Measurements from ENCODE around the gene PALMD. TPM values are rescaled to one million over a fixed set of nuclear protein-coding genes. Genes with fewer than 3 reads are reported as not detected.

The PALMD gene
- total RNA-seq, 1 donor from 2014 or later, result 119 TPM

DNA sequence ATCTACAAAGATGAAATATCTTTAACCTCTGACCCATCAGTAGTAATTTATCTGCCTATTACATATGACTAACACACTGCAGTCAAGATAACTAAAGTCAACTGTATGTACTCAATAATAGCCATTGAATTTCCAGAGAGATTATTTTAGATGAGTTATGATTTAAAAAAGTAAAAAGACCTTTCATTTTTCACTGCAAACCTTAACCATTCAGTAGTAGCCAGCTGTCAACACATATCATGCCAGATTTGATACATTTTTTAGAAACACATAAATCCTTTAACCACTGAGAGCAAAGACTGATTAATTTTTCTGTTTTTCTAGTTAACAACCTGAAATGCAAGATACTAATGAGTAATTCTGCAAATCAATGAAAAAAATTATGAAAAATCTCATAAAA lies 31.0 kb downstream of the PALMD start:
- intact Hi-C loops (cut with DNase I), result no loop called here
- DNase-seq (ENCODE audit: low spot score) (no peak), ATAC-seq (no peak)

DNA sequence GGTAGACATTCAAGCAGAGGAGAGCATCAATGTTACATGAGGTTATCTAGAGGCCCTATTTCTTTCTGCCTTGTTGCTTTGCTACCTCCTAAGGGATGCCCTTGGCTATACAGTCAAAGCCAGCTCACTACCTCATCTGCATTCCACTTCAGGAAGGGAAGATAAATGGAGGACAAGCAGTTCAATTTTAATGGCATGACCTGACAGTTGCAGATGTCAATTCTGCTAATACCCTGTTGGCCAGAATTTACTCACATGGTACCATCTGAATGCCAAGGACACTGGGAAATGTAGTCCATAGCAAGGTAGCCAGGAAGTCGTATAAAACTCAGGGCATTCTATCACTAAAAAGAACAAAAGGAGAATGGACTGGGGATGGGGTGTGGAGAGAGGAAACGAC lies 31.5 kb downstream of the PALMD start:
- intact Hi-C loops (cut with DNase I), result no loop called here
- no peak for ATAC-seq
- no peak for DNase-seq (ENCODE audit: low spot score)

DNA sequence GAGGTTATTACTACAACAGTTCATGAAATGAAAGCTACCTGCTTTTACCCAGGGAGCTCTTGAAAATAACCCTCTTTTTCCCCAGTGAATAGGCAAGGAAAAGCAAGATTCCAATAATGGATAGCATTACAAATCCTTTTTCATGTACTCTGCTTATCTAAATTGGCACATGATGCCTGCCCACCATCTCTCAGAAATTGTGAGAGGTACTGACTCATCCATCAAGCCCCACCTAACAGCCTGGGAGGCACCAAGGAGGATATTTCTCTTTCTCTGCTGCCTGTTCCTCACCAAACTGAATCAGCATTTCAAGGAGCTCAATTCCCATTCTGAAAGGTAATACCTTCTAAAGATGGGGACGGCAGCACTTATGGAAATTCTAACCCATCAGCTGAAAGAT lies 34.4 kb downstream of the PALMD start:
- intact Hi-C loops (cut with DNase I), result no loop called here
- no peak for ATAC-seq
- no peak for DNase-seq (ENCODE audit: low spot score)

DNA sequence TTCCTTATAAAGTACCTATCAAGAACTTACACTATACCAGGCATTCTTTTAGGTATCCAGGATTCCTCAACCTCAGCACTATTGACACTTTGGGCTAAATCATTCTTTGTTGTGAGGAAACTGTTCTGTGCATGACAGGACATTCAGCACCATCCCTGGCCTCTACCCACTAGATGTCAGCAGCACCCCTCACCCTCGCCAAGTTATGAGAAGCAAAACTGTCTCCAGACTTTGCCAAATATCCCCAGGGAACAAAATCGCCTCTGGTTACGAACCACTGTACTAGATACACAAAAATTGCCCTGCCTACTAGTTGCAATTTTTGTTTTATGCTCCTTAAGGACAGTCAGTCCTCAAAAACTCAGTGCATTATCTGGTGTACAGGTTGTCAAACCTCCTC lies 35.7 kb downstream of the PALMD start:
- peak; percentile 18 for ATAC-seq
- DNase-seq (ENCODE audit: low spot score), result no peak
- intact Hi-C loops (cut with DNase I), result no loop called here

DNA sequence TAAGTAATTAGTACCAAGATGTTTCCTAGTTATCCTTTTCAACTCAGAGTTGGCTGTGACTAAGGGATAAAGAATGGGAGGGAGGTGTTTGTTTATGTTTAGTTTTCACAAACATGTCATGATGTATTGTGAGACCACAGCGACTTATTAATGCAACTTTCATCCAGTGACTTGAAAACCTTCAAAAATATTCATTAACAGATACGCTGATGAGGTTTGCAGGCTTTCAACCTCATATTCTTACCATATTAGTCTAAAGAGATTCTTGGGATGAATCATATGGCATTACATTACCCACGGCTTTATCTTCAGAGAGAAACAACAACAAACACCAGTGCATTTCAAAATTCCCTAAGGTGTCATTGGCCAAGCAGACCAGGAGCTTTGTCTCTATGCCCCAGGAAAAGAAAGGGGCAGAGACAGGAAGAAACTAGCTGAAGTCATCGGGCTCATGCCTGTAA lies 36.4 kb downstream of the PALMD start:
- ATAC-seq (no peak), DNase-seq (ENCODE audit: low spot score) (no peak)
- intact Hi-C loops (cut with DNase I), result no loop called here

DNA sequence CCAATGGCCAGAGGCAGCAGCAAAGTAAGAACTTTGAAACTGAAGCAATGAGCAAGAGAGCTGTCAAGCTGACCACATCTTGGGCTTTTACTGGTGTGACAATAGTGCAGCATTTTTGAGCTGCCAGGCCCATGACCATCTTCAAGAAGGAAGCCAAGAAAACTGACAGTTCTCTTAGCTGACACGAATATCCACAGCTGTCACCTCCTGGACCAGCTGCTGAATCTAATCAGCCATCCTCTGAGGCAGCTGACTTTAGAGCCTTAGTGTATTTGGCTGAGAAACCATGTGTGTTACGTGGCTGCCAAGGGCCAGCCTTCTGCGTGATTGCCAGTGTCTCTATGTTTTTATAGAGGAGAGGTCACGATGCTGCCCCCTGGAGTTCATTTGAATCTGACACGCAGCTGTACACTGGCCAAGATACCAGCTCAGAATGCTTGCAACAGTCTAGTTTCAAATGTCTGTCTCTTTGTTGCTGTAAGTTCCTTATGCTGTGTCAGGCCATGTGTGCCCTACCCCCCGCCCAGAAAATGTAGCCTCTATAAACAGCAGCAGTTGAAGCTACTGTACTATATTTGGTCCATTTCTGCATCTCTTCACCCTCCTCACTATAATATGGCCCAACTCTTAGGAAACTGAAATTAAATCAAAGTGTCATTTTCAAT lies 39.7 kb downstream of the PALMD start:
- intact Hi-C loops (cut with DNase I), result no loop called here
- peak; percentile 92 for ATAC-seq
- DNase-seq (ENCODE audit: low spot score), result peak; percentile 73

DNA sequence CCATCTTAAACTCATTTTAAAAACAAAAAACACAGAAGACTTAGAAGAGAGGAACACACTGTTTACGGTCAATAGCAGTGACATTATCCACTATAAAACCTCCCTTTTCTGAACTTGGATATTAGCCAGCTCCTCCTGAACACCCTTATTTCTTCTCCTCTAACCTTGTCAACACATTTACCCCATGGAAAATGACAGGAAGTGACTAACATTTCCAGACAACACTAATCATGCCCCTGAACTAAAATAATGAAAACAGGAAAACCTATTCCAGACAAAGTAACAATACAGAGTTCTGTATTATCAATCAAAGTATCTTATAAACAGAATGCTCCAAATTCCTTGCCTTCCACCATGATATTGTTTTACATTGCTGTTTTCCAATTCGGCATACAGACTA lies 45.3 kb downstream of the PALMD start:
- ATAC-seq, result no peak
- intact Hi-C loops (cut with DNase I), result no loop called here
- DNase-seq (ENCODE audit: low spot score), result no peak

DNA sequence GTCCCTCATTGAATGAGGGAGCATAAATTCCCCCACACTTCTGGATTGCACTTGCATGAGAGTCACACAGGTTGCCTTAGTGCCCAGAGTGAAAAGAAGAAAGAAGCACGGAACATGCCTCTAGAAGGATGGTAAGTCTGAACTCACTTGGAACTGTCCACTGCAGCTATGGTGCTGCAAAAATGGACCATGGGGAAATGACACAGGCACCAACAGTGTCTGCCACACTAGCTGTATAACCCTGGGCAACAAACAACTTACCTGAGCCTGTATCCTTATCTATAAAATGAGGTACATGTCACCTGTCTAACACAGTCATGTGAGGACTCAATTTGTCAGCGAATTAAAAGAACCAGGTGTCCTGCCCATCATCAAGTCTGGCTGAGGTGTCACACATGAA lies 50.7 kb downstream of the PALMD start:
- ATAC-seq (no peak), DNase-seq (ENCODE audit: low spot score) (no peak)
- intact Hi-C loops (cut with DNase I), result no loop called here

DNA sequence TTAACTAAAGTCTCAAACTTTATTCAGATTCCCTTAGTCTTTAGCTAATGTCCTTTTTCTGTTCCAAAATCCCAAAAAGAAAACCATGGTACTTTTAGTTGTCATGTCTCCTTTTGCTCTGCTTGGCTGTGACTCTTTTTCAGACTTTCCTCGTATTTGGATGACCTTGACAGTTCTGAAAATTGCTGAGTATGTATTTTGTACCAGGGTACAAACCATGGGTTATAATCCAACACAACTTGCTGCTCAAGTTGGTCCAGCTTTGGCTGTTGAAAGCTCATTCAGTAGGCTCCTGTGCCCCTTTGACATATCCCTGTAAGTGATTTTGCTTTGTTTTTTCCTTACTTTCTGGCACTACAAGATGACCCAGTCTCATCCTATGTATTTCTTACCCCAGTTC lies 51.7 kb downstream of the PALMD start:
- intact Hi-C loops (cut with DNase I), result no loop called here
- no peak for DNase-seq (ENCODE audit: low spot score)
- no peak for ATAC-seq

DNA sequence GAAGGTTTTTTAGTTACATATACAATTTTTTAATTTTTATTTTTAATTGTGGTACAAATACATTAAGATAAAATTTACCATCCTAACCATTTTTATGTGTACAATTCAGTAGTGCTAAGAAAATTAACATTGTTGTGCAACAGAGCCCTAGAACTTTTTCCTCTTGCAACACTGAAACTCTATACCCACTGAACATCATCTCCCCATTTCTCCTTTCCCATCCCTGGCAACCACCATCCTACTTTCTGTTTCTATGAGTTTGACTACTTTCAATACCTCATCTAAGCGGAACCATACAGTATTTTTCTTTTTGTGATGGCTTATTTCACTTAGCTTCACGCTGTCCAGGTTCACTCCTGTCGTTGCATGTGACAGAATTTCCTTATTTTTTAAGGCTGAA lies 54.1 kb downstream of the PALMD start:
- ATAC-seq (no peak), DNase-seq (ENCODE audit: low spot score) (no peak)
- intact Hi-C loops (cut with DNase I), result no loop called here

DNA sequence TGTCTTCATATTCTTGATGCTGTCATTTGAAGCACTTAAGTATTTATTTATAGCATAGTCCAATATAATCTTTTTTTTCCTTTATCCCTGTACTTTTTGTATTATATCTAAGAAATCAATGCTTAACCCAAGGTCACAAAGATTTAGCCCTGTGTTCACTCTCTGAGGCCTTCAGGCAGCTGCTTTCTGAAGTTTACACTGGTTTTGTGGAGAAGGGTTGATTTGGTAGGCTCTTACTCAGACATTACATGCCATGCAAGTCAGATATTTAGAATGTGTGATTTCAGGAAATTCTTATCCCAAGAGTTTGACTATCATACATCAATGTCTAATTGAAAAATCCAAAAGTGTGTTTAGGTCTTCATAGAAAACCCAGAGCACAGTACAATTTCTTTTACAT lies 56.3 kb downstream of the PALMD start:
- intact Hi-C loops (cut with DNase I), result no loop called here
- no peak for ATAC-seq
- DNase-seq (ENCODE audit: low spot score), result no peak

DNA sequence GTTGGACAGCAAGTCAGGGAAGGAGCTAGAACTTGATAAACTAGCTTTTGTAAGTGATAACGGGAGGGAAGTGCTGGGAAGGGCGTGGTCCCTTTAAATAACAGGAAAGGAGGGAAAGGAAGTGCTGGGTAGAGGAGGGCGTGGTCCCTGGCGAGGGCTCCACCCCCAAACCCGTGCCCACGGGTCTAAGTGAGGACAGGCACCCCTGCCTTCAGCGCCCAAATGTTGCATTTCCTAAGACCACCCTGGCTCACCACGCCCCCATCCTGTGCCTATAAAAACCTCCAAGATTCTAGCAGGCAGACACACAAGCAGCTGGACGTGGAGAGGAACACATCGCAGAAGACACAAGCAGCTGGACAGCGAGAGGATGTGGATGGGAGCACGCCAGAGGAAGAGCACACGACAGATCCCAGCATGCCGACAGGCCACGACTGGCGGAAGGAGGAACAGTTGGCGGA lies 58.5 kb downstream of the PALMD start:
- intact Hi-C loops (cut with DNase I), result no loop called here
- ATAC-seq, result no peak
- no peak for DNase-seq (ENCODE audit: low spot score)

DNA sequence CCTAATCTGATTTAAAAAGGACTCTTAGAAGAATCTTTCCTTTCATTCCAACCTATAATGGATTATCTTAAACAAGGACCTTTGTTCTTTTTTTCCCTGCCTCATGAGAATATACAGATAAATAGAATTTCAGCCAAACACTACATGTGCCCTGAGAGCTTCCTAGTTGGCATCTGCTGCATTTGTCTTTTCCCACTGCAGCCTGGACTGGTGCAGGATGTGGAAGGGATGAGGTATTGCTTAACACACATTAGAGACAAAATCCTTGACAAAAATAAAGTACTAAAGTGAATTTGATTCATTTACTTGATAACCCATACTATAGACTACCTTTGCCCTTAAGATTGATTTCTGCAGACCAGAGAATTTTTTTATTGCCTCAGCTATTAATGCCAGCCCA lies 59.5 kb downstream of the PALMD start:
- no peak for DNase-seq (ENCODE audit: low spot score)
- ATAC-seq, result peak; percentile 62
- intact Hi-C loops (cut with DNase I), result loop anchor here (5.0 kb wide), 1 partner anchor 528 kb away; no protein-coding TSS in a partner anchor

DNA sequence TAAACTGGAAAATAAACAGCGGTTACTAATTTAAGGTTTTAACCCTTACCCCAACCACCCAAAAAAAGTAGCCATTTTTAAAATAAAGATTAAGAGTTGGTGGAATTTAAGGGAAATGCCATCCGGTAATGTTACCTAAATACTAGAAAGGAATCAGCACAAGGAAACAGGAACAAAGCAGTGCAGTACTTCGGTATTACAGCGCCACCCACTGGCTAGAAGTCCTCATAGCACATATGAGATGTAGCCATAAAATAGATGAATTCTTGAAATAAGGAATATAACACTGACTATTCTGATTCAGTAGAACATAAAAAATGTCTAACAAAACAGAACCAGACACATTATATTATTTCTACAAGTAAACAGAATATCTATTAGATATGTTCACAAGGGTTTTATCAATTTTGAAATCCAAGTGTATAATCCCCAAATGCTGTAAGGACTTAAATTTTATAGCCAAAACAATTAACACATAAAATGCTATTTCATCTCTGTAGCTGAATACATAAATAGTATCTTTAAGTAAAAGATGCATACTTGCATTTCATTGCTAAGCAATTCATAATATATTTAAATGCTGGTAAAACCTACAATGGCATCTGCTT lies 61.7 kb downstream of the PALMD start:
- intact Hi-C loops (cut with DNase I), result loop anchor here (5.0 kb wide), 1 partner anchor 530 kb away; no protein-coding TSS in a partner anchor

DNA sequence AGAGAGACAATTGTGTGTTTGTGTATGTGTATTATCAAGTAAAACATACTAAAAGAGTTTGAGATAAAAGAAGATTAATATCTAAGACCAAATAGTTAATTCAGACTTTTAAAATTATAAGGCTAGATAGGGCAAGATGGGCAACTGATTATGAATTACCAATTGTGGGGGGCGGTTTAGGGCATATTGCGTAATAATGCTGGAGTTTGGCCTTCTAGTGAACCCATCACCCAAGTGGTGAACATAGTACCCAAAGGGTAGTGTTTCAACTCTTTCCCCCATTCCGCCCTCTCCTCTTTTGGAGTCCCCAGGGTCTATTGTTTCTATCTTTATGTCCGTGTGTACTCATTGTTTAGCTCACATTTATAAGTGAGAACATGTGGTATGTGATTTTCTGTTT lies 65.1 kb downstream of the PALMD start:
- no peak for DNase-seq (ENCODE audit: low spot score)
- ATAC-seq, result no peak
- intact Hi-C loops (cut with DNase I), result no loop called here

More for the DNA sequence above, 61.7 kb downstream of the PALMD start:
- peak; percentile 88 for DNase-seq (ENCODE audit: low spot score)
- ATAC-seq, result peak; percentile 81

DNA sequence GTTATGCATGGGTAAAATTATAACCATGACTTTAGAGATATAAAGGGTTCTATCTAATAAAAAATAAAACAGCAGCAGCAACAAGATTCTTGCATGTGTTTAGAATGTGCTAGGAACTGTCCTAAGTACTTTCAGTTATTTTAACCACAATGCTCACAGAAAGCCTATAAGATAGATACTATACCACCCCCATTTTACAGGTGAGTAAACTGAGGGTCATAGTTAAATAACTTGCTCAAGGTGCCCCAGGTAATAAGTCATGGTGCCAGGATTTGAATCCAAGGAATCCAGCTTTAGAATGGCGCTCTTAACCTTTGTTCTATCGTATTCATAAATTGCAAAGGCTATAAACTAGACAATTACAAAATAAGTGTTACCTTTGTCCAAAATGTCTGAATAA lies 67.1 kb downstream of the PALMD start:
- DNase-seq (ENCODE audit: low spot score) (no peak), ATAC-seq (no peak)
- intact Hi-C loops (cut with DNase I), result no loop called here

DNA sequence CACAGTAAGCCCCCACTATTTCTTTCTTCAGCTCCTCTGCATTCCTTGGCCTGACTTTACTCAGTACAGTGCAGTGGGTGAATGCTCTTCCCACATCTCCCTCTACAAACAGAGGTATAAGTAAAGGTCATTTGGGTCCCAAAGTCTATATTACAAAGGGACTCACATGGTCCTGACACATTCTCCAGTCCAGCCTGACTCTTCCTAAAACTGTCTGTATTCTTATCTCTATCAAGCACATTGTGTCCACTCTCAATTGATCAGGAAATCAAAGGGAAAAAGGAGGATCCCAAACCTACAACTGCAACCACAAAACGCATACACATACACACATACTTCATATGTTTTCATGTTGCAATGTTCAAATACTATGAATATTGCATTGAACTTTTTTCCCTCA lies 71.1 kb downstream of the PALMD start:
- intact Hi-C loops (cut with DNase I), result no loop called here
- no peak for ATAC-seq

DNA sequence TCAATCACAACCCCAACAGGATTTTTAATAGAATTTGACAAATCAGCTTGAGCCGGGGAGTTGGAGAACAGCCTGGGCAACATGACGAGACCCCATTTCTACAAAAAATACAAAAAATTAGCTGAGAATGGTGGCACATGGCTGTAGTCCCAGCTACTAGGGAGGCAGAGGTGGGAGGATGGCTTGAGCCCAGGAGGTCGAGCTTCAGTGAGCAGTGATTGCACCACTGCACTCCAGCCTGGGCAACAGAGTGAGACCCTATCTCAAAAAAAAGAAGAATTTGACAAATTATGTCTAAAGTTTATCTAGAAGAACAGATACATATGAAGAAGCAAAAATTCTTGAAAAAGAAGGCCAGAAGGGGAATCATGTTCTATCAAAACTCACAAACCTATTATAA lies 77.3 kb downstream of the PALMD start:
- DNase-seq (ENCODE audit: low spot score) (no peak), ATAC-seq (no peak)
- intact Hi-C loops (cut with DNase I), result no loop called here

More for the DNA sequence above, 71.1 kb downstream of the PALMD start:
- no peak for DNase-seq (ENCODE audit: low spot score)

DNA sequence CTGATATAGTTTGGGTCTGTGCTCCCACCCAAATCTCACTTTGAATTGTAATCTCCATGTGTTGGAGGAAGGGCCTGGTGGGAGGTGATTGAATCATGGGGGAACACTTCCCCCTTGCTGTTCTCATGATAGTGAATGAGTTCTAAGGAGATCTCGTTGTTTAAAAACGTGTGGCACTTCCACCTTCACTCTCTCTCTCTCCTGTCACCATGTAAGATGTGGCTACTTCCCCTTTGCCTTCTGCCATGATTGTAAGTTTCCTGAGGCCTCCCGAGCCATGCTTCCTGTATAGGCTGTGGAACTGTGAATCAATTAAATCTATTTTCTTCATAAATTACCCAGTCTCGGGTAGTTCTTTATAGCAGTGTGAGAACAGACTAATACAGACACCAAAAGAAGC lies 80.1 kb downstream of the PALMD start:
- intact Hi-C loops (cut with DNase I), result no loop called here
- DNase-seq (ENCODE audit: low spot score) (no peak), ATAC-seq (no peak)

DNA sequence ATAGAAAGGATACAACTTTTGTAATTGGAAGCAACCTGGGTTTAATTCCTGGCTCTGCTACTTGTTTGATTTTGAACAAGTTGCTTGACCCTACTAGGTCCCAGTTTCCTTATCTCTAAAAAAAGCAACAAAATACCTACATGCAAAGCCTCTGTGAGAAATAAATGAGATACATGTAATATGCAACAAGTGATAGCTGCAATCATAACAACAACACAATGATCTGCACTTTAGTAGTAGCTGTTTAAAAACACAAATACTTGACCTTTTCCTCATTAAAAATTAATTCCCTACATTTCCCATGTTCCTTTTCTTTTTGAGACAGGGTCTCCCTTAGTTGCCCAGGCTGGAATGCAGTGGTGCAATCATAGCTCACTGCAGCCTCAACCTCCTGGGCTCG lies 80.5 kb downstream of the PALMD start:
- ATAC-seq (no peak), DNase-seq (ENCODE audit: low spot score) (no peak)
- intact Hi-C loops (cut with DNase I), result no loop called here

DNA sequence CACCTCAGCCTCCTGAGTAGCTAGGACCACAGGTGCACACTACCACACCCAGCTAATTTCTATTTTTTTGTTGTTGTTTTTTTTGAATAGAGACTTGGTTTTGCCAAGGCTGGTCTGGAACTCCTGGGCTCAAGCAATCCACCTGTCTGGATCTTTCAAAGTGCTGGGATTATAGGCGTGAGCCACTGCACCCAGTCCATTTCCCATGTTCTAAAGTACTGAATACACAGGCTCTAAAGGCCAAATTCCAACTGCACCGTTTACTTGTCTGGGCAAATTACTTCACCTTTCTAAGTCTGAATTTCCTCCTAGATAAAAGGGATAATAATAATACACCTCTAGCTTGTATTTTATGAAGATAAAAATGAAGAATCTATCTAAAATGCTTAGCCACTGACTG lies 80.9 kb downstream of the PALMD start:
- intact Hi-C loops (cut with DNase I), result no loop called here
- ATAC-seq, result no peak
- DNase-seq (ENCODE audit: low spot score), result no peak
